NCI-H2196 treated with DMSO at 0.1 percent for 48 hours (cell line): ENCODE data around the gene CYP39A1.

Source experiments
- DNase-seq: peaks from one replicate; lab custom pipeline; 2025; ENCODE audit not compliant: unreplicated experiment; lab: John Stamatoyannopoulos, UW

The CYP39A1 gene

GRCh38 chr6:46517202-46517601 is 135.4 kb downstream of the CYP39A1 start:
- DNase-seq = no peak

GRCh38 chr6:46513533-46513932 is 139.1 kb downstream of the CYP39A1 start:
- DNase-seq = no peak

DNA sequence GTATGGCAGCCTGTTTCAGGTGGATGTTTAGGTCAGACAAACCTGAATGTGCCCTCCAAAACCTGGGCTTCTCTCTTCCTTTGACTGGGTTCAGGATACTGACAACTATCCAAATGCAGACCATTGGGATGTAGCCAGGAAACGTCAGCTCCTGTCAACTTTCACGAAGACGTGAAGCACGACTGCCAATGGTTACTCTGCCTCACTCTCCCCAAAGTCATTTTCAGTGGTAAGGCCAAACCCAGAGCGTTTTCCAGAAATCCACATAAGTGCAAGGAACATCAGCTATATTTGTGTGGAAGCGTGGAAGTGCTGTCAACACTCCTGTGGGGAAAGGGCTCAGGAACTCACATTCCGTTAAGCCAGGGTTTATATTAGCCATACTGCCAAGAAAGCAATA is 141.3 kb downstream of the CYP39A1 start:
- DNase-seq = no peak

- DNase-seq = no peak
Observed at GRCh38 chr6:46510651-46511050, 142.0 kb downstream of the CYP39A1 start.

- no peak for DNase-seq
Observed at GRCh38 chr6:46509981-46510510, 142.6 kb downstream of the CYP39A1 start.

GRCh38 chr6:46509063-46509462 is 143.6 kb downstream of the CYP39A1 start:
- DNase-seq = no peak

DNA sequence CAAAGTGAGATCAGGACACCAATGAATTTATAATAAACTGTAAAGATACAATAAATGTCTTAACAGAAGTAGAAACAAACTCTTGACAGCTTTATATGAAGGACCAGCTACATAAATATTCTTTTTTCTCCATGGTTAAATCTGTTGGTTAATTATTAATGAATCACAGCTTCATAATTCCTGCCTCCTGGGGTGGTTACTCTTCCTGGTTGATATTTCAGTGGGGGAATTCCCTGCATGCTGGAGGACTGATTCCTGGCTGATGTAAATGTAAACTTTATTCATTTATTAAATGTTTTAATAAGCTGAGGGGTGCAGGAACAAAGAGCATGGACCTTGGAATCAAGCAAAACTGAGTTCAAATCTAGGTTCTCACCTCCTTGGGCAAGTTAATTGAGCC is 145.2 kb downstream of the CYP39A1 start:
- DNase-seq = no peak

GRCh38 chr6:46505693-46506512 is 146.7 kb downstream of the CYP39A1 start:
- DNase-seq = no peak

DNA sequence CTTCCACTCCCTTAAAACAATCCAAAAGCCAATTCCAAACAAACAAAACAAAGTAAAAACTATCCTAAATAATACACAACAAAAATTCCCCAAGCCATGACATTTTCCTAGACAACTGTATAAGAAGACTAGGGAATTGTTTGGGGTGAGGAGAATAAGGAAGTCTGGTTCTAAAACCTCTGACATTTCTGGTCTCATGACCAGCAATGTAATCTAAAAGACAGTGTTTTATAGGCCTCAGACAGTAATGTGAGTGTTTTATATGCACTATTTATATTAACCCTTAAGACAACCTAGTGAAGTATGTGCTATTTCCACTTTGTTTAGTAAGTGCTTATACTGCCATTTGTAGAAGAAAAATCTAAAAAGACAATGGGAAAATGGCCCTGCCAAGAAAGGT is 148.4 kb downstream of the CYP39A1 start:
- no peak for DNase-seq

DNA sequence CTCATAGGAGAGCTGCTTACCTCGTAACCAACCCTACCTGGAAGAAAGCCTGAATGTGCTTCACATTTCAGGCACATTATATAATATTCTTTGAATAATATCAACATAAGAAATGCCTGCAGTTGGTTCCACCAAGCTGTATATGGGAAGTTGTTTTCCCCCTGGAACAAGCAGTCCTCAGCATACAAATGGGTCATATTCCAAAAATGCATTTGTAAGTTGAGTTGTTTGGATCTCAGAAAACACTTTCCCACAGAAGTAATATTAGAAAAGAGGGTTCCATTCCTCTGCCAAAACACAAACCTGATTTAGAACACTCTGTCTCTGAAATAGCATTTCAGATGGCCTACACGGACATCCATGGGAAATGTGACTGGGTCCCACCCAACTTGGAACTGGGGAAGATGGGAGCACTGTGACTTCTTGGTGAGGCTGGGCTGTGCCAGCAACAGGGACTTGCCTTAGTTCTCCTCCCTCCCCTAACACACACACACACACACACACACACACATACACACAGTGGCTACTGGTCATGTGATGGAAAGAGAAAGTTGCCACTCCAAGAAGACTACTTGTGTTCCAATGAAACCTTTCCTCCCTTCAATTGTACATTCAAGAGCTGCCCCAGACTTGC is 150.0 kb downstream of the CYP39A1 start:
- DNase-seq = no peak

- DNase-seq = no peak
Observed at GRCh38 chr6:46501136-46502089, 151.2 kb downstream of the CYP39A1 start.

- no peak for DNase-seq
Observed at GRCh38 chr6:46500382-46500781, 152.2 kb downstream of the CYP39A1 start.
